Measurements from ENCODE around the gene ROBO1.
A peak's percentile ranks its signal among the peaks of the same experiment; 100 is the strongest.

The ROBO1 gene

GRCh38 chr3:78857494-78858111, 910.2 kb downstream of the ROBO1 start:
- DNase-seq (ENCODE audit: low read depth) = peak; percentile 61
- TF ChIP-seq CTCF (conservative IDR thresholded peaks at IDR 0.05; ENCODE audit: low read depth, low read length) = peak; percentile 59
- no peak overlapping the region for H3K4me3 ChIP-seq (ENCODE audit: low read depth, low read length)

DNA sequence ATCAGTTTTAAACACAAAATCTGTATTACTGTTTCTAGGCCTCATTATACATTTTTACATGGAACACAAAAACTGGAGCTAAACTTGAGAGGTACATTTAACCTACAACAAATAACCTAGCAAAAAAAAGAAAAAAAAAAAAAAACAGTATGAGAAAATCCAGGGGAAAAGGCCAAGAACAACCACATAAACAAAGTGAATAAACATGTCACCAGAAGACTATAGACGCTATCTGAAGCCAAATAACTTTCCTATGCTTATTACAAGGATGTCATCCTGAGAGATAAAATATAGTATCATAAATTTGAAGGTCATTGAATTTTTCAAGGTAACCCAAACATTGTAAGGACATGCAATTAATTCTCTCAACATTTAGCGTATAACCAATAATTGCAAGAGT, 911.6 kb downstream of the ROBO1 start:
- H3K4me3 ChIP-seq (ENCODE audit: low read depth, low read length) = no peak overlapping the region
- no peak for TF ChIP-seq CTCF (conservative IDR thresholded peaks at IDR 0.05; ENCODE audit: low read depth, low read length)
- DNase-seq (ENCODE audit: low read depth) = no peak

- H3K4me3 ChIP-seq (ENCODE audit: low read depth, low read length) = no peak overlapping the region
- no peak for DNase-seq (ENCODE audit: low read depth)
- no peak for TF ChIP-seq CTCF (conservative IDR thresholded peaks at IDR 0.05; ENCODE audit: low read depth, low read length)
Observed at GRCh38 chr3:78855190-78855589, 912.6 kb downstream of the ROBO1 start.

GRCh38 chr3:78848392-78849288, 919.2 kb downstream of the ROBO1 start:
- H3K4me3 ChIP-seq (ENCODE audit: low read depth, low read length) = no peak overlapping the region
- no peak for DNase-seq (ENCODE audit: low read depth)
- no peak for TF ChIP-seq CTCF (conservative IDR thresholded peaks at IDR 0.05; ENCODE audit: low read depth, low read length)

DNA sequence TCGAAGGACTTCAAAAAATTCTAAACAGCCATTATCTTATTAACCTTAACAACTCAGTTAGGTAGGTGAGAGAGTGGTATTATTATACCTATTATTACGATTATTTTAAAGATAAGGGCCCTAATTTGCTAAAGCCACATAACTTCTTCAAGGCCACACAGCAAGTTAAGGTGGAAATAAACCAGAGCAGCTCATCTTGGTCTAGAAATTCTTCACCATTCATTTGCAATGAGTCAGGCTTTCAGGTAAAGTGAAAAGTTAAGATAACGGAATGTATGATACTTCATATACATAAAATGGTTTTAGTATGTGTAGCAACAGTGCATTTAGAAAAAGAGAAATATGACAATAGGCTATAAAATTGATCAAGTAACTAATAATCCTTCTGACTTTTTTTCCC, 920.2 kb downstream of the ROBO1 start:
- TF ChIP-seq CTCF (conservative IDR thresholded peaks at IDR 0.05; ENCODE audit: low read depth, low read length) = no peak
- H3K4me3 ChIP-seq (ENCODE audit: low read depth, low read length) = no peak overlapping the region
- no peak for DNase-seq (ENCODE audit: low read depth)

DNA sequence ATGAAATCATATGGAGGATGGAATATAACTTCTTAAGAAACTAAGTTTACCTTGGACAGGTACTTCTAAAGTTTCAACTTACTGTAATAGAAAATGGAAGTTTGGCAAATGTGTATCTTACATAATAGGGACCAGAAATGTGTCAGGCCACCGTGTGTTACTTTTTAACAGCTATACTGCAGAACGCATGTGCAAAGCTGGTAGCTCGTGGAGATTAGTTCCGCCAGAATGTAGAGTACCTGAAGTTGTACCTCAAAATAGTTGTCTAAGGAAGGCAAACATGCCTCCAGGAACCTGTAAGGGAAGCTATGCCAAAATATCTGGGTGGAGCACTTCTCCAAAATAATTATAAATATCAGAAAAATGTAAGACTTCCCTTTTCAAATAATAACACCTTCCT, 920.6 kb downstream of the ROBO1 start:
- H3K4me3 ChIP-seq (ENCODE audit: low read depth, low read length) = no peak overlapping the region
- TF ChIP-seq CTCF (conservative IDR thresholded peaks at IDR 0.05; ENCODE audit: low read depth, low read length) = no peak
- no peak for DNase-seq (ENCODE audit: low read depth)
